Activated CD4-positive, CD25-positive, alpha-beta regulatory T cell (primary cell): ENCODE measurements around the gene OGT.
"Not testable (repeated sequence)": the region's sequence is repeated elsewhere in the genome, so short reads cannot be mapped to it uniquely, and the experiment has no call there.

Experiments
- DNase-seq, 4 experiments: peaks; one replicate each; lab custom pipeline; 2025; lab: John Stamatoyannopoulos, UW

The OGT gene

DNA sequence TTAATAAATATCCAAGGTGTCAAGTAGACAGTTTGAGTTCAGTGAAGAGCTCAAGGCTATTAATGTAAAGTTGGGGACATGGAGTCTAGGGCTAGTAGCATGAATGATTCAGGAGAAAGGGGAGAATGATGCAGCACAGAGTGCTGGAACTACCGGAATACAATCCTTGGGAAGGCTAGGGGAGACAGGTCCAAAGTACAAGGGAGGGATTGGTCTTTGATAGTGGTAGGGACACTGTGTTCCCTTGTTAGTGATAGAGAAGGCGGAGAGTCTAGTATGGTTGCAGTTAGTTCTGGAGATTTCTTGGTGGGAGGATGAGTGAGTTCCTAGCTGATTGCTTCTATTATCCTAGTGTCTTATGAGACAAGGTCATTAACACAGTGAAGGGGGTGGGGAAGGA is 54.0 kb downstream of the OGT start:
- DNase-seq, result no peak

DNA sequence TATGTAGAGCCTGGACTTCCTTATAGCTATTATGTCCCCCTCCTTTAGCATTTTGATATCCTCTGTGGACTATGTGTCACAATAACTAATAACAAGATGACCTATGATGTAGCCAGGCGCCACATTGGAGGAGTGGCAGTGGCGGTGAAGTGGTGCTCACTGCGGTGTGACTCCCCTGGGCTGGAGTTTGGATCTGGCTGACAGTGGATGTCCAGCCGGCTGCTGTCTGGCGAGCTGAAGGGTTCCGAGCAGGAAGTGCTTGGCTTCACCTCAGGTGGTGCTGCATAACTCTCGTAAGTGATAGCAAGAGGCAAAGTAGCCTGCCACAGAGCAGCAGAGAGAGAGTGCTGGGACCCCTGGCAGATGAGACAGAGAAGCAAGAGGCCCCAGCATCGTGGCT is 60.3 kb downstream of the OGT start:
- DNase-seq, result not testable (repeated sequence)

GRCh38 chrX:71599965-71600364 is 67.1 kb downstream of the OGT start:
- DNase-seq, result no peak

DNA sequence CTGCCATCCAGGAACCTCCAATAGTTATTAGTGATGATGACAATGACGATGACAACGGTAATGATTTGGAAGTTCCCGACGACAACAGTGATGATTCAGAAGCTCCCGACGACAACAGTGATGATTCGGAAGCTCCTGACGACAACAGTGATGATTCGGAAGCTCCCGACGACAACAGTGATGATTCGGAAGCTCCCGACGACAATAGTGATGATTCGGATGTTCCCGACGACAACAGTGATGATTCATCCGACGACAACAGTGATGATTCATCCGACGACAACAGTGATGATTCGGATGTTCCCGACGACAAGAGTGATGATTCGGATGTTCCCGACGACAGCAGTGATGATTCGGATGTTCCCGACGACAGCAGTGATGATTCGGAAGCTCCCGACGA is 70.7 kb downstream of the OGT start:
- DNase-seq, result no peak

DNA sequence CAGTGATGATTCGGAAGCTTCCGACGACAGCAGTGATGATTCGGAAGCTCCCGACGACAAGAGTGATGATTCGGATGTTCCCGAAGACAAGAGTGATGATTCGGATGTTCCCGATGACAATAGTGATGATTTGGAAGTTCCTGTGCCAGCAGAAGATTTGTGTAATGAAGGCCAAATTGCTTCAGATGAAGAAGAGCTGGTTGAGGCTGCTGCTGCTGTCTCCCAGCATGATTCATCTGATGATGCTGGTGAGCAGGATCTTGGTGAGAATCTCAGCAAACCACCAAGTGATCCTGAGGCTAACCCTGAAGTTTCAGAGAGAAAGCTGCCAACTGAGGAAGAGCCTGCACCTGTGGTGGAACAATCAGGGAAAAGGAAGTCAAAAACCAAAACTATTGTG is 71.2 kb downstream of the OGT start:
- no peak for DNase-seq

DNA sequence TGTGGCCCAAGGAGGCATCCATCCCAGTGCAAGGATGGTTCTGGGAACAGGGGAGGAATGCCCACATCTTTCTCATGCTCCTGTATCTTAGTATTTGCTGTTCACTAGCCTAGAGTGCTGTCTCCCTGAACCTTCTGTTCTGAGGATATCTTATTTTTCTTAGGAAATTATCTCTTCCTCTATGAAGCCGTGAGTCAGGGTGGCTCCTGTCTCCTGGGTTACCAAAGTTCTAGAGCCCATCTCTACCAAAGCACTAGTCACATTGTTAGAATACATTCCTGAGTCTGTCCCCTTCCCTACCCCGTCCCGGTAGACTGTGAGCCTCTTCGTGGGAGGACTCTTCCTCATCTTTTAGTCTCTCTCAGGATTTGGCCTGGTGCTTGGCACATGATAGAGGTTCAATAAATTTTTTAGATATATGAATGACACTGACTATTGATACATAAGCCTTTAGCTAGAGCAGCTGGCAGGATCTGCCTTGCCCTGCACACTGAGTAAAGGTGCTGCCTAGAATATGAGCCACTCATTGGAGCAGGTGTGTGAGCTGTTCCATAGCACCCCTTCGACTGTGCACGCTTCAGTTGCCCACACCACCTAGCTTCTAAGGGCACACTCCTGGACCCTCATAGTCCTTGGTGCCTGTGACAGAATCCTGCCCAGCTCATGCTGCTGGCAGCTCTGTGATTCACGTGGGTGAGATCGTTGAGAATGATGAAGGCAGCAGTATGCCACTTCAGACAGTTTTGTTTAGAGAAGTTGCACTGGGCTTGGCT is 72.1 kb downstream of the OGT start:
- DNase-seq, result no peak

- no peak for DNase-seq
Measured at GRCh38 chrX:71606536-71607216, 73.8 kb downstream of the OGT start.

DNA sequence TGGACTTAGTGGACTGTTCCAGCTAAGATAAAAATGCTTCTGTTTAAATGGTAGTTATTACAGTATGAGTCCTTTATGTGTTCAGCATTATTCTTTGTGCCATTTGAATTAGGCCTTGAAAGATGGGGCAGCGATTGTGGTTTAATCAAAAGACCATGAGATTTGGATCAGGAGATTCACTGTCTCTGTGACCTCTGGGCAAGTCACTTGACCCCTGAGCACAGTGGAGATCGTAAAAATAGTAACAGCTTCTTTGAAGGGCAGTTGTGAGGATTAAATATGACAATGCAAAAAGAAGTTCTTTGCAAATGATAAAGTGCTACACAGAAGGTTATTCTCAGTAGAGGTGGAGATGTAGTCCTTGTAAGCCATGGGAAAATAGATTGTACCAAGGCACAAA is 74.6 kb downstream of the OGT start:
- no peak for DNase-seq

- DNase-seq, result no peak
Measured at GRCh38 chrX:71609095-71609750, 76.3 kb downstream of the OGT start.

DNA sequence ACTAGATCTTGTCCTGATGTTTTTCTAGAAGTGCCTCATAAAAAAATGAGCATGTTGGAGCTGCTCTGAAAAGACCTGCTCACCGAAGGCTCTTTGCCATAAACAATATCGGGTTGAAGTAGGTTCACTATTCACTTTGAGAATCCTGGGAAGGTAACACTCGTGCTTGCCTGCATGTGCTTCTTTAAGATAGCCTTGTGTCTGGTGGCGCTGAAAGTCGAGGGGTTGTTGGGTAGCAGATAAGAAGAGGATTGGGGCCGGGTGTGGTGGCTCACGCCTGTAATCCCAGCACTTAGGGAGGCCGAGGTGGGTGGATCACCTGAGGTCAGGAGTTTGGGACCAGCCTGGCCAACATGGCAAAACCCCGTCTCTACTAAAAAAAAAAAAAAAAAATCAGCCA is 78.8 kb downstream of the OGT start:
- not testable (repeated sequence) for DNase-seq

GRCh38 chrX:71612256-71612655 is 79.4 kb downstream of the OGT start:
- no peak for DNase-seq

GRCh38 chrX:71615056-71615455 is 82.2 kb downstream of the OGT start:
- DNase-seq, result no peak

DNA sequence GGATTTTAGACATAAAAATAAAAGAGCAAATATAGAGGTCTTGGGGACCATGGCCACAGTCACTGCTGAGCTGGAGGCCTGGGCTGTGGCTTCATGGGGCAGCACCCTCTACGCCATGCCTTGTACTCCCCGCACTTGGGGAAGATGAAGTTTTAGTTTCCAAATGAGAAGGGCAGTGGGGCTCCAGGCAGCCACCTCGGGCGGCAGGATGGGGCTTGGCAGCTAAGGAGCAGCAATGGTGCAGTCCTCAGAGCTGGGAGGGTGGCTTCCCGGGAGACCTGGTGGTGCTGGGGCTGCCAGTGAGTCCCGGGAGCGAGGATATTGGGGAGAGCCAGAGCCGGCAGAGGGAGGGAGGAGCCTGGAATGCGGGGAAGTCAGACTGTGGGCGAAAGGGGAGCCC is 83.0 kb downstream of the OGT start:
- DNase-seq, result no peak

- peak in 1 of 4 experiments; percentile 1 for DNase-seq
Measured at GRCh38 chrX:71616672-71617529, 84.0 kb downstream of the OGT start.

- DNase-seq, result no peak
Measured at GRCh38 chrX:71617742-71618141, 84.8 kb downstream of the OGT start.

GRCh38 chrX:71618303-71618721 is 85.4 kb downstream of the OGT start, which contains the start of gene CXCR3:
Gene CXCR3 (minus strand): TSS chrX:71618511. CDS start chrX:71618449, 62 bp downstream.
- peak in 3 of 4 experiments; percentile 1 to 26 (median 7) for DNase-seq

- DNase-seq, result no peak
Measured at GRCh38 chrX:71618787-71619186, 85.9 kb downstream of the OGT start.

GRCh38 chrX:71619193-71619592 is 86.3 kb downstream of the OGT start:
- DNase-seq, result peak in 2 of 4 experiments; percentile 3 to 9

DNA sequence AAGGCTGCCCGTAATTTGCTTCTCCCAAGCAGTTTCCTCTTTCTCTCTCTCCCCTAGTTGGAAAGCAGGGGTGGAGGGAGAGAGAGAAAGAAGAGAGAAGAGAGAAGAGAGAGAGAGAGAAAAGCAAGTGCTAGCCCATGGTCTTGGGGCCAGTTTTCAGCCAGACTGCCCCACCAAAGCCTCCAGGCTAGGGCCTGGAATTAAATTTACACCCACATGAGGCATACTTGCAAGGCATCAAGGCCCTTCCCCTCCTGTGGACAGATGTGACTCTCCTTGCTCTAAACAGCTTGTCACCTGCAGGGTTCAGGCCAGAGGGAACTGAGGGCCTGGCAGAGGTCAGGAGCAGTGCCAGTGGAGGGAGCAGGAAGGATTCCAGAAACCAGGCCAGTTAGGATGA is 87.1 kb downstream of the OGT start:
- no peak for DNase-seq

- DNase-seq, result no peak
Measured at GRCh38 chrX:71621603-71622002, 88.7 kb downstream of the OGT start.

DNA sequence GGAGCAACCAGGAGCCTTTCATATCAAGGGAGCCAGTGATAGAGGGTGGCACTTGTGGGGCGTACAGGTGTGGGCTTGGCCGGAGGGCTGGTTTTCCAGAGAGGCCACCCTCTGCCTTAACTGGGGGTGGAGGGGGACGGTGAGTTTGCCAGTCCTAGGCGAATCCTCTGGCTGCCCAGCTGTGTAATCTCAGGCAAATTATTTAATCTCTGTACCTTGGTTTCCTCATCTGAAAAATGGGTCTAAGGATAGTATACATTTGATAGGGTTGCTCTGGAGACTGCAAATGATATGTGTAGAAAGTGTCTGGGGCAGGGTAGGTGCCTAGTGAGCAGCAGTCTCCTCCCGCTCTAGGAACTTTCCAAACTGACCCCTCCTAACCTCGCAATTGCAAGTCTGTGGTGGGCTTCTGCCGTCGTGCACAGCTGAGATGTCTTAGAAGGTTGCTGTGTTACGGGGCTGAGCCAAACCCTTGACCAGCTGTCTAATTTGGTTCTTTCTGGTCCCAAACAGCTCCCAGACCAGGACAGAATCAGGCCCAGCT is 89.2 kb downstream of the OGT start:
- DNase-seq, result no peak
